IPS DF 6.9 (cell line): ENCODE measurements around the gene GLRA3.

Experiments
- DNase-seq: peaks from one replicate; pipeline ENCODE4 v3.0.0-alpha.2; 2013; ENCODE audit warnings: low read depth, low spot score
- H3K27ac ChIP-seq: one replicate; pipeline ENCODE4 v1.5.1; 2013; ENCODE audit warnings: low read length, control low read depth
- H3K27me3 ChIP-seq: 2 replicates; pipeline ENCODE4 v1.6.1; 2013; ENCODE audit warnings: mild to moderate bottlenecking, low read length; ENCODE audit not compliant: control insufficient read depth, insufficient read depth
- H3K36me3 ChIP-seq: 2 replicates; pipeline ENCODE4 v1.6.1; 2013; ENCODE audit warnings: low read length; ENCODE audit not compliant: control insufficient read depth, insufficient read depth
- H3K4me1 ChIP-seq: 2 replicates; pipeline ENCODE4 v1.6.1; 2013; ENCODE audit warnings: low read length; ENCODE audit not compliant: control insufficient read depth, insufficient read depth
- H3K4me3 ChIP-seq: 2 replicates; pipeline ENCODE4 v1.5.1; 2013; ENCODE audit warnings: mild to moderate bottlenecking, low read length
- H3K9me3 ChIP-seq: 2 replicates; pipeline ENCODE4 v1.6.1; 2013; ENCODE audit warnings: low read length, inconsistent platforms; ENCODE audit not compliant: control insufficient read depth, insufficient read depth
- WGBS: extraction: QIAGEN DNeasy Blood & Tissue Kit; methylation state at CpG from one replicate; pipeline ENCODE4 v1.1.7; 2013; ENCODE audit warnings: mixed read lengths, missing lambda C conversion rate; ENCODE audit not compliant: insufficient read length, insufficient coverage; 5-methylcytosine and 5-hydroxymethylcytosine counted together

GLRA3 gene

DNA sequence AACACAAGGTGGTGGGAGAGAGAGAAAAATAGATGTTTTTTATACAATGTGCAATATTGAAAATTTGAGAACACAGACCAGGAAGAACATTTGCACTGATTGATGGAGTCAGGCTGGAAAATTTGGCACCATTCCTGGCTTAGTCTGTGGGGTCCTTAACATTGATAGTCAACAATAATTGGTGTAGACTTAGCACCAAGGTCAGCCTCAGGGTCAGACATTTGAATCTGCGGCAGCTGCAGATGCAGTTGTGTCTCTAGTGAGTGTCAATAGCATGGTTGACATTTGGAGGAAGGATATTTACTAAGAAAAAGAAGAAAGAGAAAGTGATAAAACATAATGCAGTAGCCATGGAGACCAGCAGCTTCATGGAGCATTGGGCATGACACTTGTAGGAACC lies 31.5 kb upstream of the GLRA3 start:
- DNase-seq, result no peak
- Histone ChIP-seq H3K27ac (no peak overlapping the region), H3K4me3 (no peak overlapping the region), H3K36me3 (no peaks in the 10 kb centered on the region), H3K27me3 (no peaks in the 10 kb centered on the region), H3K4me1 (no peaks in the 10 kb centered on the region), H3K9me3 (no peaks in the 10 kb centered on the region)
- no CpG with 5 or more reads among the region's 1 CpG for WGBS

DNA sequence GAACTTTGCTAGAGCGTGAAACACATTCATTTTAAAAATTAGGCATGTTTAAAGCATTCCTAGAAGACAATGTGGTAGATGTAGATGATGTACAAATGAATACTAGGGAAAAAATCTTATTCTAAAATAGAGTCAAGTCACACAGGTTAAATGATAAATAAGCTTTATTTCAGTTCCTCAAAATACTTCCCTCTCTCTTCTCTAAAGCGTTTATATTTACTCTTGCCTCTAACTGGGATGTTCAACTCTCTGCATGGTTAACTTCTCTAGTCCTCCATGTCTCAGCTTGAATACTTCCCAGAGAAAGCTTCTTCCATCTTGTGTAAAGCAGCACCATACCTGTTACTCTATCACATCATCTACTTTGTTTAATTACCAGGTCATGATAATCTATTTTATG lies 30.9 kb upstream of the GLRA3 start:
- Histone ChIP-seq H3K27me3 (no peaks in the 10 kb centered on the region), H3K9me3 (no peaks in the 10 kb centered on the region), H3K4me3 (no peak overlapping the region), H3K36me3 (no peaks in the 10 kb centered on the region), H3K4me1 (no peaks in the 10 kb centered on the region; the same call in 1 of the 2 replicates), H3K27ac (no peak overlapping the region)
- WGBS, result no CpG with 5 or more reads among the region's 2 CpGs
- DNase-seq, result no peak

- no peak for DNase-seq
- Histone ChIP-seq H3K27ac (no peak overlapping the region), H3K4me1 (no peaks in the 10 kb centered on the region; the same call in 1 of the 2 replicates), H3K36me3 (no peaks in the 10 kb centered on the region), H3K9me3 (no peaks in the 10 kb centered on the region), H3K27me3 (no peaks in the 10 kb centered on the region), H3K4me3 (no peak overlapping the region)
- WGBS, result no CpG with 5 or more reads among the region's 3 CpGs
Measured at GRCh38 chr4:174856926-174857800, 28.1 kb upstream of the GLRA3 start.

DNA sequence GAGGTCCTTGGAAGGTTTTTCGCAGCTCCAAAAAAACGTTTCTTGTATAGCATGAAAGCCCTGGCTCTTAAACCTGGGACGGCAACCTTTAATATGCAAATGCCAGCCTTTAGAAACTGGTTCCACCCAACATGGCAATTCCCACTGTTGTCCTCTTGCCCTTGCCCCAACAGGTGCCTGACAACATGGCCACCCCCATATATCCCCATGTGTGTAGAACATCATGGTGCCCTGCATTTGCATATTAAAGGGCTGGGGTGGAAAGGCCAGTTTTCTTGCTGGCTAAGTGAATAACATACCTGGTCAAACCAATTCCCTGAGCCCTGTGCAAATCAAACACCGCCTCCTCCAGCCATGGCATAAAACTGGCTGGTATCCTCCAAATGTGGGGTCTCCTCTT lies 26.0 kb upstream of the GLRA3 start:
- no CpG with 5 or more reads among the region's 4 CpGs for WGBS
- no peaks in the 10 kb centered on the region for H3K27me3 ChIP-seq
- DNase-seq, result no peak

GRCh38 chr4:174853629-174854028 lies 24.6 kb upstream of the GLRA3 start:
- Histone ChIP-seq H3K27me3 (no peaks in the 10 kb centered on the region), H3K9me3 (no peaks in the 10 kb centered on the region), H3K4me3 (no peak overlapping the region), H3K27ac (no peak overlapping the region), H3K36me3 (no peaks in the 10 kb centered on the region), H3K4me1 (no peaks in the 10 kb centered on the region; the same call in 1 of the 2 replicates)
- DNase-seq, result no peak
- no CpG with 5 or more reads among the region's 3 CpGs for WGBS

More for the DNA sequence above, 26.0 kb upstream of the GLRA3 start:
- no peaks in the 10 kb centered on the region for H3K9me3 ChIP-seq
- H3K4me1 ChIP-seq, result no peaks in the 10 kb centered on the region; the same call in 1 of the 2 replicates
- H3K36me3 ChIP-seq, result no peaks in the 10 kb centered on the region
- H3K4me3 ChIP-seq, result no peak overlapping the region
- H3K27ac ChIP-seq, result no peak overlapping the region

DNA sequence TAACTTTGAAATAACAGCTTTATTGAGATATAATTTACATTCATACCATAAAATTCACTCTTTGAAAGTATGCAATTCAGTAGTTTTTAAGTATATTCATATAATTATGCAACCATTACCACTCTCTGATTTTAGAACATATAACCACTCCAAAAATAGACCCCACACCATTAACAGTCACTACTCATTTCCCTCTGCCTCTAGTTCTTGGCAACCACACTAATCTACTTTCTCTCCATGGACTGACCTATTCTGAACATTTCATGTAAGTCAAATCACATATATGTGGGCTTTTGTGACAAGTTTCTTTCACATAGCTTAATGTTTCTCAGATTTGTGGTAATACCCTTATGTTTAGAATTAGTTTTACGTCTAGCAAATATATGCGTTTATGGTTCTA lies 19.5 kb upstream of the GLRA3 start:
- H3K4me3 ChIP-seq, result no peak overlapping the region
- H3K36me3 ChIP-seq, result no peaks in the 10 kb centered on the region
- no peaks in the 10 kb centered on the region for H3K9me3 ChIP-seq
- H3K27me3 ChIP-seq, result no peaks in the 10 kb centered on the region
- no CpG with 5 or more reads among the region's 2 CpGs for WGBS
- no peak for DNase-seq
- H3K4me1 ChIP-seq, result no peaks in the 10 kb centered on the region
- no peak overlapping the region for H3K27ac ChIP-seq

DNA sequence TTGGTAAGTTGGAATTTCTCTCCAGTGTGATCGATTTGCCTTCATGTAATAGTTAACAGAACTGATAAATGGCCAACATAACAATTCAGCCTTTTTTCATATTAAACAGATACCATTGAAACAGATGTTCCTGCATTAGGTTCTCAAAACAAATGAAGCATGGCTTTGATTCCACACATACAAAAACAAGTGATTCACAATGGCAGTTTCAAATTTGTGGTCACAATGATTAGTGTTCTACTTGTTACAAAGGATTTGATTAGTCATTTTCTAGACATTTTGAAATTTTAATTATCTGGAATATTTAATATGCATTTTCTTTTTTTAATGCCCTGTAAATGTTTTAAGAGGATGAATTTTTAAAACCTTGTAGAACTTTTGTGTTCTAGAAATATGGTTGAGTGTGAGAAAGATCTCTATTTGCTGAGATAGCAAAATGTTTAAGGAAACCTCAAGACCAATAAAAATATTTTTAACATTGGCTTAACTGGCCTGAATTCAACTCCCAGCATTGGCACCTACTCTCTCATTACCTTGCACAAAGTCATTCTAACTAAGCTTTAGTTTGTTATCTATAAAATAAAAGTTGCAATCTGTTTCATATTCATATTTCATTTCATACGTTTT lies 18.9 kb upstream of the GLRA3 start:
- H3K27ac ChIP-seq, result no peak overlapping the region
- H3K4me1 ChIP-seq, result no peaks in the 10 kb centered on the region
- H3K4me3 ChIP-seq, result no peak overlapping the region
- H3K27me3 ChIP-seq, result no peaks in the 10 kb centered on the region
- H3K9me3 ChIP-seq, result no peaks in the 10 kb centered on the region
- 100% methylated on average over 1 of the region's 2 CpGs for WGBS
- DNase-seq, result no peak
- H3K36me3 ChIP-seq, result no peaks in the 10 kb centered on the region

DNA sequence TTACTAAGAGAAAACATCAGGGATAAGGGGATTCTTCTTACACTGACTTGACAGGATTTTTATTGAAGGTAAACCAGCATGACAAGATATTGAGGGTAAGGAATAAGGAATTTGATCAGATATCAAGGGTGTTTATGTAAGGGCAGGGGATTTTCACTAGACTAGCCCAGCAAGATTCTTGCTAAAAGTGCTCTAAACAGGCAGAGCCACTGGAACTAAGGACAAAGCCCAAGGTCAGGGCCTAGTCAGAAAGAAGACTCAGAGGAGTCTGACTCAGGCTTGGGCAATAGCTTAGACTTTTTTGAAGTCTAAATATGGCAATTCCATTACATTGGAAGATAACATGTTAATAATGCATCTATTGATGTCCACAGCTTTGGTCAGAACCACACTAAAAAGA lies 6.5 kb upstream of the GLRA3 start:
- Histone ChIP-seq H3K4me1 (no peaks in the 10 kb centered on the region), H3K27me3 (no peaks in the 10 kb centered on the region), H3K9me3 (no peaks in the 10 kb centered on the region), H3K36me3 (no peaks in the 10 kb centered on the region), H3K27ac (no peak overlapping the region), H3K4me3 (no peak overlapping the region)
- no peak for DNase-seq

DNA sequence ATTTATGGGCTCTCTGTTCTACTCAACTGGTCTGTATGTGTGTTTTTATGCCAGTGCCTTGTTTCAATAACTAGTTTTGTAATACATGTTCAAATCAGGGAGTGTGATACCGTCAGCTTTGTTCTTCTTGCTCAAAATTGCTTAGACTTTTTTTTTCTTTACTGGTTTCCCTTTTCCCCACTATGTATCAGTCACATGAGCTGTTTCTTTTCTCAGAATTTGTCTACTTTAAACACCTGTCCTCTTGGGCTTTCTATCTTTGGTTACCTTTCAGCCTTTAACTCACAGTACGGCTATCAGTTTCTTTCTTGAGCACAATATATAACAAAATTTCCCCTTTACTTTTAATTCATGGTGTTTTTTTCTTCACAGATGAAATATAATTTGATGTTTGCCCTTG lies 5.4 kb upstream of the GLRA3 start:
- WGBS, result no CpG with 5 or more reads among the region's 2 CpGs
- no peaks in the 10 kb centered on the region for H3K27me3 ChIP-seq
- no peak for DNase-seq
- no peaks in the 10 kb centered on the region for H3K9me3 ChIP-seq
- no peaks in the 10 kb centered on the region for H3K4me1 ChIP-seq
- H3K4me3 ChIP-seq, result no peak overlapping the region
- no peaks in the 10 kb centered on the region for H3K36me3 ChIP-seq
- H3K27ac ChIP-seq, result no peak overlapping the region

GRCh38 chr4:174826660-174827059 lies 2.4 kb downstream of the GLRA3 start:
- no peak overlapping the region for H3K4me3 ChIP-seq
- H3K27me3 ChIP-seq, result no peaks in the 10 kb centered on the region

DNA sequence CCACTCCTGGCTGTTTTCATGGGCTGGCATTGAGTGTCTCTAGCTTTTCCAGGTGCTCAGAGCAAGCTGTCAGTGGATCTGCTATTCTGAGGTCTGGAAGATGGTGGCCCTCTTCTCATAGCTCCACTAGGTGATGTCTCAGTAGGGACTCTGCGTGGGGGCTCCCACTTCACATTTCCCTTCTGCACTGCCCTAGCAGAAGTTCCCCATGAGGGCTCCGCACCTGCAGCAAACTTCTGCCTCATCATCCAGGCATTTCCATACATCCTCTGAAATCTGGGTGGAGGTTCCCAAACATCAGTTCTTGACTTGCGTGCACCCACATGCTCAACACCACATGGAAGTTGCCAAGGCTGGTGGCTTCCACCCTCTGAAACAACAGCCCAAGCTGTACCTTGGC lies 13.8 kb downstream of the GLRA3 start:
- Histone ChIP-seq H3K4me3 (no peak overlapping the region), H3K9me3 (no peaks in the 10 kb centered on the region; the same call in none of the 2 replicates), H3K4me1 (no peaks in the 10 kb centered on the region), H3K36me3 (no peaks in the 10 kb centered on the region), H3K27ac (no peak overlapping the region), H3K27me3 (no peaks in the 10 kb centered on the region)
- DNase-seq, result no peak
- WGBS, result no CpG with 5 or more reads among the region's 3 CpGs

More at GRCh38 chr4:174826660-174827059, 2.4 kb downstream of the GLRA3 start:
- DNase-seq, result no peak
- no peaks in the 10 kb centered on the region for H3K9me3 ChIP-seq
- H3K36me3 ChIP-seq, result no peaks in the 10 kb centered on the region
- no peak overlapping the region for H3K27ac ChIP-seq
- no peaks in the 10 kb centered on the region for H3K4me1 ChIP-seq
